ENCODE results near the gene UBE2E2.

UBE2E2 gene

DNA sequence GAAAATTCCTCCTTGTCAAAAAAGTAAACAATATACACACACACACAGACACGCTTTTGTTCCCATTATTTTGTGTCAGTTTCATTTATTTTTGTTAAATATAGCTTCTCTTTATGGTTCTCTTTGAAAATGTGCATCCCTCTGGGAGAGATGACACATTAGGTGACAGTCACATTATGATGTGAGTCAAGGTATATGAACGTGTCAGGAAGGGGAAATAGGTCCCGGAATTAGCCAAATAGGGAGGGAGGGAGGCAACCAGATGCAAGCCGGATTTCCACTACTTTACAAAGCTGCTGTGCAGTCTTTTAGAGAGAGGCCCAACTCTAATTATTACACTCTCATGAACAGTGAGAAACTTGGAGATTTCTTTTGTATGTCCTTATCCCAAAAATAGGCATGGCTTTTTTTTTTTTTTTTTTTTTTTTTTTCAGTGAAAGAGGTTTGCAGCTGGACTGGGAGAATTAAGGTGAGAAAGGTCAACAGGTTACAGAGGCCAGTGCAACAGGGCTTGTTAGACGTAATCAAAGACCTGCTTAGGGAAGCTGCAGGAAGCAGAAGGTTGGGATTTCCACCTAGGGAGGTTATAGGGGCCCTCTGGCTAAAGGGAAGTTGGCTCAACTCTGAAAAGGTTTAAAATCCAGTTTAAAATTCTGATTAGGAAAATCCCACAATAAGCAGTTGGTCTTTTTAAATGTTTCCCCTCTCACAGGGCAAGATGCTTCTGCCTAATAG lies 362.1 kb downstream of the UBE2E2 start:
- TF ChIP-seq, protein P1, sequence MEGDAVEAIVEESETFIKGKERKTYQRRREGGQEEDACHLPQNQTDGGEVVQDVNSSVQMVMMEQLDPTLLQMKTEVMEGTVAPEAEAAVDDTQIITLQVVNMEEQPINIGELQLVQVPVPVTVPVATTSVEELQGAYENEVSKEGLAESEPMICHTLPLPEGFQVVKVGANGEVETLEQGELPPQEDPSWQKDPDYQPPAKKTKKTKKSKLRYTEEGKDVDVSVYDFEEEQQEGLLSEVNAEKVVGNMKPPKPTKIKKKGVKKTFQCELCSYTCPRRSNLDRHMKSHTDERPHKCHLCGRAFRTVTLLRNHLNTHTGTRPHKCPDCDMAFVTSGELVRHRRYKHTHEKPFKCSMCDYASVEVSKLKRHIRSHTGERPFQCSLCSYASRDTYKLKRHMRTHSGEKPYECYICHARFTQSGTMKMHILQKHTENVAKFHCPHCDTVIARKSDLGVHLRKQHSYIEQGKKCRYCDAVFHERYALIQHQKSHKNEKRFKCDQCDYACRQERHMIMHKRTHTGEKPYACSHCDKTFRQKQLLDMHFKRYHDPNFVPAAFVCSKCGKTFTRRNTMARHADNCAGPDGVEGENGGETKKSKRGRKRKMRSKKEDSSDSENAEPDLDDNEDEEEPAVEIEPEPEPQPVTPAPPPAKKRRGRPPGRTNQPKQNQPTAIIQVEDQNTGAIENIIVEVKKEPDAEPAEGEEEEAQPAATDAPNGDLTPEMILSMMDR (IDR thresholded peaks at IDR 0.05; ENCODE audit: borderline replicate concordance, insufficient read depth, low read depth, low read length), result no peak
- H3K4me3 ChIP-seq (ENCODE audit: low read depth, low read length), result no peak overlapping the region

DNA sequence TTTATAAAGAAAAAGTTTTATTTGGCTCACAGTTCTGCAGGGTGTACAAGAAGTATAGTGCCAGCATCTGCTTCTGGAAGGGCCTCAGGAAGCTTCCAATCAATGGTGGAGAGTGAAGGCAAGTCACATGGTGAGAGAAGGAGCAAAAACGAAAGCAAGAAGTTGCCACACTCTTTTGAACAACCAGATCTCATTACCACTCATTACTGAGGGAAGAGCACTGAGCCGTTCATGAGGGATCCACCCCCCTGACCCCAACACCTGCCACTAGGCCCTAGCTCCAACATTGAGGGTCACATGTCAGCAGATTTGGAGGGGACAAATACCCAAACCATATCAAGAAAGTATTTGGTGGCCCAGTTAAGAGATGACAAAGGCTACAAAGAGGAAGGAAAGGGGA lies 363.4 kb downstream of the UBE2E2 start:
- H3K4me3 ChIP-seq (ENCODE audit: low read depth, low read length), result no peak overlapping the region
- TF ChIP-seq, protein P1 (IDR thresholded peaks at IDR 0.05; ENCODE audit: borderline replicate concordance, insufficient read depth, low read depth, low read length), result no peak

DNA sequence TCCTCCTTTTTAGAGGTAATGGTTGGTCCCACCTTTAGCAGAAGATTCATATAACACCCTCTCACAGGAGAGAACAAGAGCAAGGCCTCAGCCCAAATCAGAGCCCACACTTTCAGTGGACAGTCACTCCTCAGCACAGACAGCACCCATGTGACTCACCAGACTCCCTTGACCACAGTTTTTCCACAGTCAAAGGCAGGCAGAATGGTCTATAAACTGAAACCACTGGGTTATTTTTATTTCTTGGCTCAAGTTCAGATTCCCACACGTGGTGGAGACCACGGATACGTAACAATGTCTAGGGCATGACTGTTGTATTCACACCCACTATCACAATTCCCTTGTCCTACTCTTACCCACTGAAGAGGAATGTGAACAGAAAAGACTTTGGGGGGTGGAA lies 364.8 kb downstream of the UBE2E2 start:
- TF ChIP-seq, protein P1 (IDR thresholded peaks at IDR 0.05; ENCODE audit: borderline replicate concordance, insufficient read depth, low read depth, low read length), result no peak
- H3K4me3 ChIP-seq (ENCODE audit: low read depth, low read length), result no peak overlapping the region

DNA sequence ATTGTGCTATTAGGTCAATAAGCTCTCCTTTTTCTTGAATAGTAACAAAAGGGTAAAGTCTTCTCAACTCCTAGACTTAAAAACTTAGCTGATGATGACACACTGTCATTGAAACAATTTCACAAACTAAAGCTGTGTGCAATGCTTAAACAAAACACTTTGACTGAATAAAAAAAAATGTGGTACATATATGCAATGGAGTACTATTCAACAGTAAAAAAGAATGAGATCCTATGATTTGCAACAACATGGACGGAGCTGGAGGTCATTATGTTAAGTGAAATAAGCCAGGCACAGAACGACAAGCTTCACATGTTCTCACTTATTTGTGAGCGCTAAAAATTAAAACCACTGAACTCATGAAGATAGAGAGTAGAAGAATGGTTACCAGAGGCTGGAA lies 370.7 kb downstream of the UBE2E2 start:
- TF ChIP-seq, protein P1 (IDR thresholded peaks at IDR 0.05; ENCODE audit: borderline replicate concordance, insufficient read depth, low read depth, low read length), result no peak

DNA sequence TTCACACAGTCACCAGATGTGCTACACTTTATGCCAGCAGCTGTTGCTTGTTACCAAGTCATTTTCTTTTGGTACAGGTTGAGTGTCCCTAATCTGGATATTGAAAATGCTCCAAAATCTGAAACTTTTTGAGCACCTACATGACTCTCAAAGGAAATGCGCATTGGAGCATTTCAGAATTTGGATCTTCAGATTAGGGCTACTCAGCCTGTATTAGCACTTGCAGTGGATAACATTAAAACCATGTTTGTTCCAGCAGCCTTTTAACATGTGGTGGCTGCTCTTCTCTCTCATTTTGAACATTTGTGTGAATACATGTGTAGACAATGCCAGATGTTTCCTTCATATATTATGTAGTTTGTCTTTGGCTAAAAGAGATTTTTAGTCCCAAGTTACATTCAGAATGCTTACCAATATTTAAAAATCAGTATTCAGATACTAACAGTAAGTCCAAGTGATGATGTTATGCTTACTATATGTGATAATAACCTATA lies 371.7 kb downstream of the UBE2E2 start:
- H3K4me3 ChIP-seq (ENCODE audit: low read depth, low read length), result no peak overlapping the region
- TF ChIP-seq, protein P1 (IDR thresholded peaks at IDR 0.05; ENCODE audit: borderline replicate concordance, insufficient read depth, low read depth, low read length), result no peak

More for the DNA sequence above, 370.7 kb downstream of the UBE2E2 start:
- H3K4me3 ChIP-seq (ENCODE audit: low read depth, low read length), result no peak overlapping the region

DNA sequence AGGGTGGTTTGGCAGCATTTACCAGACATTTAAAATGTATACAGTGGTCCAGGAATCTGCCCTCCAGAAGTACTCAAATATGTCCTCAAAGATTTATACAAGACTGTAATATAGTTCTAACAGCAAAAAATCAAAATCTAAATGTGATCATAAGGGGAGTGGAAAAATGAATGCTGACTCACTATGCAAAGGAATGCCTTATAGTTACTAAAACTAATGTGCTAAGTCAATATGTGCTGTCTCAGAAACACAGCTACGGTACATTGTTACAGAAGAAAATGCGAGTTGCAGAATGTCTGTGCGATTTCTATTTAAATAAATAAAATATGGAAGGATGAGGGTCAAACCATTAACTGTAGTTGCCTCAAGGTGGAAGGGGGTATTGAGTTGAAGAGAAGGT lies 372.6 kb downstream of the UBE2E2 start:
- TF ChIP-seq, protein P1 (IDR thresholded peaks at IDR 0.05; ENCODE audit: borderline replicate concordance, insufficient read depth, low read depth, low read length), result no peak
- H3K4me3 ChIP-seq (ENCODE audit: low read depth, low read length), result no peak overlapping the region

DNA sequence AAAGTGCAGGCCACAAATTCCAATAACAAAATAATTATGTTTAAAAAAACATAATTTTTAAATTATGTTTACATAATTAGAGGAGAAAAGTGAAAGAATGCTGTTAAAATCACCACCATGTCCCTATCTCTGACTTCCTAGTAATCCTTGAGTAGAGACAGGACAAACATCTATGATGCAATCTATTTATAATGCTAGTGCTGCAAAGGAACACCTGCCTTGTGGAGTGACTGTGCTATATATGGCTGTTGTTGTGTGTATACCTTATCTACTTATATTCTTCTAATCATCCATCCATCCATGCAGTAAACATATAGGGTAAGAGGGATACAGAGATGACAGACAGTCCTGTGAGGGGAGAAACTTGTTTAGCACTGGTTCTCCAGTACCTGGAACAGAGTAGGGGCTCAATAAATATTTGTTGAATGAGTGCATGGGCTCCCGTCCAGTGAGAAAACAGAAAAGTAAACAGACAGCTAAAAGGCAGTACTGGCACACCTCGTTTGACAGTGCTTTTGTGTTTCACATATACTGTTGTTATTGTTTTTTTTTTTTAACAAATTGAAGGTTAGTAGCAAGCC lies 373.3 kb downstream of the UBE2E2 start:
- TF ChIP-seq, protein P1 (IDR thresholded peaks at IDR 0.05; ENCODE audit: borderline replicate concordance, insufficient read depth, low read depth, low read length), result no peak
- no peak overlapping the region for H3K4me3 ChIP-seq (ENCODE audit: low read depth, low read length)
